NCI-H146 (cell line): ENCODE measurements around the gene KLF6.

Experiments used
- DNase-seq: peaks from one replicate; lab custom pipeline; 2025; lab: John Stamatoyannopoulos, UW

Gene KLF6

GRCh38 chr10:3784510-3785250, at the start of gene KLF6:
Gene KLF6, minus strand, starts transcription at chr10:3785209. Its CDS starts 195 bp downstream, at chr10:3785014.
- peak; percentile 67 for DNase-seq

DNA sequence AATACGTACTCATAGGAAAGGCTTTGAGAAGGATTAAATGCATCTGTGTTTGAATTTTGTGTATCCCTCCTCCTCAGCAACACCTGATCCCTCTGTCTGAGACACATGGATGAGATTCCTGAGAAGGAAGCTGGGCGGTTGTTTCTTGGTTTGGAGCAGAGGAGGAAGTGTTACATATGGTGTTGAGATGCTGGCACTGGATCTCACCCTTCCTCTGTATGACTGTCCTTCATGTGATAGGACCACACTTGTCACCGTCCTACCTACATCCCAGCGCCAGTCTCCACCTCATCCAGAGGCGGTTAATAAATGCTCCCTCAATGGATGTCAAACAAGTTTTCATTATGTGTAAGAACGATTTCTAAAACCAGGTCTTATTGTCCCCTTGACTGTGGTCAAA, 49.4 kb upstream of the KLF6 start:
- no peak for DNase-seq

DNA sequence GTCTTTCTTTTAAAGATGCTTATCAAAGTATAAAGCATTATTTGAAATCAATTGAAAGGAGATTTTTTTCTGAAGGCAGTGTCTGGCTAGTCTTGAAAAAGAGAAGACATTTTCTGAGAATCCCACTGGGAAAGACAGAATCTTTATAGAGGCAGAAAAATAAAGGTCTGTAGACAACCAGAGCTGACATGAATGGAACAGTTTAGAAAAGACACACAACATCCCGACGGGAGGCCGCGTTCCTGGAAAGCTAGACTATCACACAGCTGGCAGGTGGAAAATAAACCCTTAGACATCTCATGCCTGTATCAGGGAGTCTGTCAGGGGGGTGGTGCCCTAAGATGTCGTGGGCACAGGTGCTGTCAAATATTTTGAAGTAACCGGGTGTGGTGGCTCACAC, 48.0 kb upstream of the KLF6 start:
- DNase-seq = no peak

DNA sequence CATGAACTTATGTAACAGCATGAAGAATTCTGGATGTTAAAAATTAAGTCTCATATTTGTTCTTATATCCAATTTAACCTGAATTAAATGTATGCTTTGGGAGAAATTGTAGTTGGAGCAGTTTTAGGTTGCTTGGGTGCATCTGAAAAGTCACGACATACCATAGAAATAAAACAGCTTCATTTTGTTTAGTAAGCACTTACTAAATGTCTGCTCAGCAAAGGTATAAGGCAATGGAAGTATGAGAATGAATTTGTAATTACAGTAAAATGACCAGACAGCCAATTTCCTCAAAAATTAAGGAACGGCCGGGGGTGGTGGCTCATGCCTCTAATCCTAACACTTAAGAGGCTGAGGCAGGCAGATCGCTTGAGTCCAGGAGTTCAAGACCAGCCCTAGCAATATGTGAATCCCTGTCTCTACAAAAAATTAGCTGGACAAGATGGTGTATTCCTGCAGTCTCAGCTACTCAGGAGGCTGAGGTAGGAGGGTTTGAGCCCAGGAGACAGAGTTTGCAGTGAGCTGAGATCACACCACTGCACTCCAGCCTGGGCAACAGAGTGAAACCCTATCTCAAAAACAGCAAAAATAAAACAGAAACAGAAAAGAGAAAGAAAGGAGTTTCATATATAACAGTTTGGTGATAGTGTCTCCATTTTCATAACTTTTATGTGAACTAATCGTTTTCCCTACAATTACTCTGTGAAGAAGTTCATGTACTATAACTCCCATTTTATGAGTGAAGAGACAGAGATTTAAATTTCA, 47.2 kb upstream of the KLF6 start:
- DNase-seq = no peak

DNA sequence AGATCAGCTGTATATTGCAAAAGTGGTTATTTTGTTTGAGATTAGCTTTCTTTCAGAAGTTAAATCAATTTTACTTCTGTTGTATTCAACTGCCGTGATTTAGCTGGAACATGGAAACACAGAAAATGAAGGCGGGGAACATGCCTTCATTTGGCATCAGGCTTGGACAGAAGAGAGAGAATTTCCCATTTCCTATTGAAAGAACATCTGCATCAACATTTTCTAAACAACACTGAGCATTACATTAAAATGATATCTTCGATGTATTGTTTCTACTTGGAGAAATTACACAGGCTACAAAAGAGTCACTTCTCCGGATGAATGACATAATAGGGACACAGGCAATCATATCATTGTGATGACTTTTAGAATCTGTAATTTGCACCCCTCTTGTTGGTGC, 46.6 kb upstream of the KLF6 start:
- DNase-seq = no peak

DNA sequence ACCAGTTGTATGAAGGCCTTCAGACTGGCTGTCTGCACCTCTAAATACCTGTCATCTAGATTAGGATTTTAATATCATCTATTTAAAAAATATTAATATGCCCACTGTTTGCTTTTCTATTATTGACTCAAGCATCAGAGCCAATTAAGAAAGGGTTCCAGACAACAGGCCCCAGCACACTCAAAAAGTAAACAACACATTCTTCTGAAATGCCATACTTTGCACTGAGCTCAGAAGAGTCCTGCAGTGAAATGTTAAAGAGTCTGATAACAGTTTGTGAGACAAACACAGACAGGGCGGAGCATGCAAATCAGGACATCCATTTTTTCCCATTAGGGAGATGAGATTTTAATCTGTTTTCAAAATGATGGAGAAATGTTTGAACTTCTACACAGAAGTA, 45.9 kb upstream of the KLF6 start:
- DNase-seq = peak; percentile 39

GRCh38 chr10:3829156-3830050, 44.4 kb upstream of the KLF6 start:
- DNase-seq = no peak

GRCh38 chr10:3828404-3829155, 43.6 kb upstream of the KLF6 start:
- DNase-seq = no peak

GRCh38 chr10:3827768-3828403, 42.9 kb upstream of the KLF6 start:
- DNase-seq = no peak

GRCh38 chr10:3827266-3827665, 42.3 kb upstream of the KLF6 start:
- DNase-seq = no peak

DNA sequence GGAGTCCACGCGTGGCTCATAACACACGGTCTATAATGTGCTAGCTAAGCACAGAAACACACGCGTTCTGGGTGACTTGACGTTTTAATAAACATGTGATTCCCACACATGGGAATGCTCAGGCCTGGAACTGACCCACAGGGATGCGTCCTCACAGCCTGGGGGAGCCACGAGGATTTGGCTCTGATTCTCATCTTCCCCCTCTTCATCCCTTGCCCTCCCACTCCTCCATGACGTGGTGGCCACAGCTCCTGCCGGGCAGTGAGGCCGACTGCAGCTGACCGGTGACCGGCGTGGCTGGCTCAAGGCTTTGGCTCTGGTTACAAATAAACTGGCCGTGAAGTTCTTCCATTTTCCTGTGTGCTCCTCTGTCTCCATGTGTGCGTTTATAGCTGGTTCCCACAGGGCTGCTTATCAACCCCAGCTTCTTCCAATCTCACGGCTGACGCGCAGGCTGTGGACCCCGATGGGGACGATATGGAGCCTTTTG, 40.9 kb upstream of the KLF6 start:
- no peak for DNase-seq

DNA sequence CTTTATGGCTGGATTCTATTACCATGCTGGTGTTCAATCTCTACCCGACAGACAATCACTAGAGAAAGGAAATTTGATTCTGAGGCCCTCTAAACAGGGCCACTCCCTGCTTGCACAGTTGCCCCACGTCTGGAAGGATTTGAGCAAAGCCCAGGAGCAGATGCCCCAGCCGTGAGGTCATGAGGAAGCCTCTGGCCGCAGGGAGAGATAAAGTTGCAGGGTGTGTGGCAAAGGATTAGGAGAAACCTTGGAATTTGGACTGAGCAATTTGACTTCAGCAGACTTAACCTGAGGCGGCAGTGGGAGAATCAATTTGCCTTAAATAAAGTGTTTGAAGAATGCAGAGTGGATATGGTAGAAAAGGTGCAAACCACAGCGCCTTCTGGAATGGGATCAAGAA, 40.2 kb upstream of the KLF6 start:
- DNase-seq = no peak

GRCh38 chr10:3822541-3823330, 37.7 kb upstream of the KLF6 start:
- DNase-seq = no peak

GRCh38 chr10:3820255-3820654, 35.2 kb upstream of the KLF6 start:
- DNase-seq = no peak

DNA sequence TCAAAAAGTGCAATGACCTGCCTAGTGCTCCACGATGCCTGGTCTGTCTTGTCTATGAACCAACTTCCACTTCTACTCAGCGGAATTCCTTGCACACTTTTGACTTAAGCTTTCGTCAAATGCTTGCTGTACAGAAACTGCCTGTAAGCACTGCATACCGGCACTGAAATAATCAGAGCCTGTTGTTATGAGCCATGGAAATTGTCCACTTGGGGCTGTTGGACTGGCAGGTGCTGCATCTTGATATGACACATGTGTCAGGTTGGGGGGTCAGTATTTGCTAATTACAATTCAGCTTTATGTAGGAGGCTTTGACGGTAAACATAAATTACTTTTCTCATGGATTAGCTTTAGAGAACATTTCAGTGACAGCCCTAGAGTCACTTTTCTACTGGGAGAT, 32.0 kb upstream of the KLF6 start:
- peak; percentile 33 for DNase-seq

DNA sequence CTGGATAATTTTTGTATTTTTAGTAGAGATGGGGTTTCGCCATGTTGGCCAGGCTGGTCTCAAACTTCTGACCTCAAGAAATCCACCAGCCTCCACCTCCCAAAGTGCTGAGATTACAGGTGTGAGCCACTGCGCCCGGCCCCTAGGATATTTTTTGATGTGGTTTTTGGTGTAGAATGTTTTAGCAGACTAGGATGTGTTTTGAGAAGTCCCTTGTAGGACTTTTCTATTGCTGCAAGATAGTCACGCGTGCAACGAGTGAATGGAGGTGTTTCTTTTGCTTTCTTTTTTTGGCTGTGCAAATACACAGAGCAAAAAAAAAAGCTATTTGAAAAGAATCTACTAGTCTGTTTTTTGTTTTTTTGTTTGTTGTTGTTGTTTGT, 29.8 kb upstream of the KLF6 start:
- DNase-seq = no peak

DNA sequence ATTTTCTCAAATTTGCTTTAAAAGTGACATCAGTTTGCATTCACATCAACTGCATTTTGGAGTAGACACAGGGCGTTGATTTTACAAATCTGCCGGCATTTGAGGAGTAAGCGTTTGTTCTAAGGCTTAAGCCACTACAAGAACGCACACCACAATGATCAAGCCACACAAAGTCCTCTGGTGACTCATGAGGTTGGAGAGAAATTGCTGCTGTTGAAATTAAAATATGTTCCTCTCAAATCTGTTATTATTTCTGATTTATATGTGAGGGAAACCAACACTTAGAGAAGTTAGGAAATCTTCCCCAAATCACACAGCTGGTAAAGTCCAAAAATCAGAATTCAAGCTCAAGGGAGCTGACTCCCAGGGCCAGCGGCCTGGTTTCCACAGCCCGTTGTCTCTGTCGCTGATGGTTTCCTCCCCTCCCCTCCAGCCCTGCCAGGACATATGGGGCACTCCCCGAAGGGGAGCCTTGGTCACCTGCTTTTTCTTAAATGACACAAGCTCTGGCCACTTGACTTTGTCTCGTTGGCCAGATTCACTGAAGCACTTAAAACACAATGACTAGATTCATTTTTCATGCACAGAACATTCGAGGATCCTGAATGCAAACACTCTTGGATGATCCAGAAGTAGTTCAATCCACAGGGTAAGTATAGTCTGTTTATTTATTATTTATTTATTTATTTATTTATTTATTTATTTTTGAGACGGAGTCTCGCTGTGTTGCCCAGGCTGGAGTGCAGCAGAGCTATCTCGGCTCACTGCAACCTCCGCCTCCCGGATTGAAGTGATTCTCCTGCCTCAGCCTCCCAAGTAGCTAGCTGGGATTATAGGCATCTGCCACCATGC, 29.2 kb upstream of the KLF6 start:
- no peak for DNase-seq

GRCh38 chr10:3813267-3813666, 28.3 kb upstream of the KLF6 start:
- DNase-seq = no peak

GRCh38 chr10:3812141-3812540, 27.1 kb upstream of the KLF6 start:
- DNase-seq = no peak
